Subcutaneous abdominal adipose tissue (tissue), 5 donors: ENCODE measurements around the gene XCL1.

Experiments
- H3K27ac ChIP-seq: one replicate; pipeline ENCODE4 v1.7.0; 2013; ENCODE audit warnings: low read depth, mild to moderate bottlenecking, inconsistent platforms, low read length, moderate library complexity
- H3K27me3 ChIP-seq, 5 donors: one replicate each; pipeline ENCODE4 v1.7.0; 2013; ENCODE audit warnings: low read length in 5 of 5, inconsistent platforms in 1 of 5; ENCODE audit not compliant: control insufficient read depth in 5 of 5, insufficient read depth in 4 of 5
- H3K36me3 ChIP-seq, 5 donors: one replicate each; pipeline ENCODE4 v1.7.0; 2013; ENCODE audit warnings: low read length in 5 of 5; ENCODE audit not compliant: control insufficient read depth in 5 of 5, insufficient read depth in 5 of 5
- H3K4me1 ChIP-seq, 5 donors: one replicate each; pipeline ENCODE4 v1.7.0; 2013; ENCODE audit warnings: low read length in 5 of 5, mild to moderate bottlenecking in 3 of 5, moderate library complexity in 1 of 5; ENCODE audit not compliant: control insufficient read depth in 5 of 5, insufficient read depth in 5 of 5
- H3K4me3 ChIP-seq, 5 donors: one replicate each; pipeline ENCODE4 v1.7.0; 2013; ENCODE audit warnings: low read length in 5 of 5, low read depth in 1 of 5
- H3K9ac ChIP-seq, 5 donors: one replicate each; pipeline ENCODE4 v1.7.0; 2013; ENCODE audit warnings: low read length in 5 of 5, mild to moderate bottlenecking in 4 of 5, moderate library complexity in 3 of 5
- H3K9me3 ChIP-seq, 5 donors: one replicate each; pipeline ENCODE4 v1.7.0; 2013; ENCODE audit warnings: low read length in 5 of 5; ENCODE audit not compliant: control insufficient read depth in 5 of 5
- donor health status: healthy.
- donor health status: healthy.
- donor health status: healthy.
- donor health status: healthy.
- donor health status: healthy.

The XCL1 gene

DNA sequence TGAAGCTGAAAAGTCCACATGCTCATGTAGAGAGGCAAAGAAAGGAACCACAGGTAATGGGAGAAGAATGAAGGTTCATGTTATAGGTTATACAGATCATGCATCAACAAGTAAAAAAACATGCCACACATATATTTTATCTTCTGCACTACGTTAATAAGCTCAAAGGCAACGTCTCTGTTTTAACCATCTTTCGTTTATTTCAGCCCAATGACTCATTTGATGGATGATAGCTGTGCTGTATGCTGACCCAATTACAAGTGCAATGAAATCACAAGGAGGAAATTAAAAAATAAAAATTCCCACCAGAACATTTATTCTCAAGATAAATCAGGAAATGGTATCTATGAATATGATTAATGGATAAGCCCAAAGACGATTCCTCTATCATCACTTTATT lies 24.6 kb downstream of the XCL1 start:
- Histone ChIP-seq H3K27me3 (peaks cover 0 to 3% (median 0%) of the 10 kb centered on the region in 5 donors), H3K4me1 (no peaks in the 10 kb centered on the region), H3K9me3 (no peaks in the 10 kb centered on the region), H3K36me3 (no peaks in the 10 kb centered on the region), H3K4me3 (no peak overlapping the region), H3K27ac (no peak overlapping the region), H3K9ac (no peak overlapping the region)

DNA sequence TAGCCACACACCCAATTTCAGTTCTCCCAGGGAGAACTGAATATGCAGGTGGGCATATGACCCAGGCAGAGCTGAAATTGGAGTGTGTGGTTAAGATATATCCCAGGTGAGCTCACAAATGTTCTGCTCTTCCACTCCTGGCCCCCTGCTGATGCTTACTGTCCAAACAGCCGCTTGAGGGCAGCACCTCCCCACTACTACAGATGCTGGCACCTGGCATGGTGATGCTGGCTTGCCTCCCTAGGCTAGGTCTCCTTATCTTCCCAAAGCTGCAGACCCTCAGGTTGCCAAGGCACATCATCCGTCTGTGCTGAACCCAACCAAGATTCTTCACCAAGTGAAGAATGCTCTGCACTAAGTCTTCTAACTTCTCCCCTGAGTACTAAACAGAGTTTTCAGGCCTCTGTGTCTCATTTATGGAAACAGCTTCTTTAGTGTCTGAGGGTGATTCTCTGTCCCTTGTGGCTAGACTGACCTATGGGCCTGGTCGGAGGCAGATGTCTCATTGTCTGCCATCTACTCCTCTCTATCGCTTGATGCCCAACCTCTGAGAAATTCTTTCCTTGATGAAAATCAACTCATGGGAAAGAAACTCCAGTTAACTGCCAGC lies 27.2 kb downstream of the XCL1 start:
- no peak overlapping the region for H3K27ac ChIP-seq
- no peaks in the 10 kb centered on the region for H3K4me1 ChIP-seq
- no peaks in the 10 kb centered on the region for H3K36me3 ChIP-seq
- H3K27me3 ChIP-seq: no peaks in the 10 kb centered on the region
- H3K9ac ChIP-seq: no peak overlapping the region
- no peaks in the 10 kb centered on the region for H3K9me3 ChIP-seq
- H3K4me3 ChIP-seq: no peak overlapping the region

DNA sequence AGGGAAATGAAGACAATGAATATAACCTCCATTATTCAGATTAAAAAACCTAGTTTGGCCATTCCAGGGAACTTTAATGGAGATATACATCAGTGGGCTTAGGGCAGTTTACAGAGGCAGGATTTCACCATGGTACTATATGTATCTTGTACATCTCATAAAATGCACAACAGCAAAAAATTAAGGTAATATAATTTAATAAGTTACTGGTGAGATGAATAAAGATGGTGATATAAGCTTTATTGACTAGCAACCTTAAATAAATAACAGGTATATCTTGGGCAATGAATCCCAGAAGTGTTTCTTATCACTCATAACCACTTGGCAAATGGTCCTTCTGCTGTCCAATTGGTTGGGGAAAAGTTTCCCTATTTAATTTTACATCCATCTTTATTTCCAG lies 29.0 kb downstream of the XCL1 start:
- no peak overlapping the region for H3K4me3 ChIP-seq
- no peak overlapping the region for H3K27ac ChIP-seq
- no peaks in the 10 kb centered on the region for H3K36me3 ChIP-seq
- no peak overlapping the region for H3K9ac ChIP-seq
- peaks cover 0 to 10% (median 9%) of the 10 kb centered on the region in 5 donors for H3K4me1 ChIP-seq
- no peaks in the 10 kb centered on the region for H3K9me3 ChIP-seq
- no peaks in the 10 kb centered on the region for H3K27me3 ChIP-seq

DNA sequence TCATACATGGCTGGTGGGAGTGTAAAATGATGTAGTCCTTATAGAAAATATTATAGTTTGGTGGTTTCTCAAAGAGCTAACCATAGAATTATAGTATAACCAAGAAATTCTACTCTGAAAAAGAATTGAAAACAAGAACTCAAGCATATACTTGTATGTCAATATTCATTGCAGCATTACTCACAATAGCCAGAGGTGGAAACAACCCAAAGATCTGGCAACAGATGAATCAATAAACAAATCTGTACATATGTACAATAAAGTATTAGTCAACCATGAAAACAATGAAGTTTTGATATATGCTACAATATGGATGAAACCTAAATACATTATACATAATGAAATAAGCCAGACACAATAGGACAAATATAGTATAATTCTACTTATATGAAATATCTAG lies 29.7 kb downstream of the XCL1 start:
- Histone ChIP-seq H3K9me3 (no peaks in the 10 kb centered on the region), H3K27me3 (no peaks in the 10 kb centered on the region), H3K36me3 (no peaks in the 10 kb centered on the region), H3K4me3 (no peak overlapping the region), H3K4me1 (peaks cover 0 to 10% (median 9%) of the 10 kb centered on the region in 5 donors), H3K9ac (no peak overlapping the region), H3K27ac (no peak overlapping the region)

DNA sequence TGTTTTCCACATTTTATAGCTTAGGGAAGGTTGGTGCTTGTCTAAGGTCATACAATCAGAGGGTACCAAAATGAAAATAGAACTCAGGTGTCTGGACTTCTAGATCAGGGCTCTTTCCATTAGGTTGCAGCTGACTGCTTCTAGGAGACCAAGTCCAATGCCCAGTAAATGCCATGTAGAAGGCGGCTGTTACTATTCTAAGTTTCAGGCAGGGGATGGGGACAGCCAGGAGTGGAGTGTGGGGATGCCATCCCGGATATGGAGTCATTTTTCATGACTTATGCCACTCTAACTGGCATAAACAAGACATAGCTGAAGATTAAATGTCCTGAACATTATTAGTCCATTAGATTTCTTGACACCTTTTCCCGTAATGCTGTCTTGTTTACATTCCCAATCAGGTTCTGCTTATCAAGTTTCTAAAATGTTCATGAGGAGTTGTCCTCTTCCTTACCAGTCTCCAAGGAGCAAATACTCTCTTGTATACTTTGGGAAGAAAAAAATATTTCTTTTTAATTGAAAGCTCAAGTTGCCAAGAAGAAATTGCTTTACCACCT lies 31.5 kb downstream of the XCL1 start:
- no peak overlapping the region for H3K9ac ChIP-seq
- H3K36me3 ChIP-seq: no peaks in the 10 kb centered on the region
- no peaks in the 10 kb centered on the region for H3K27me3 ChIP-seq
- no peaks in the 10 kb centered on the region for H3K9me3 ChIP-seq
- H3K4me1 ChIP-seq: peaks cover 0 to 11% (median 9%) of the 10 kb centered on the region in 5 donors
- H3K4me3 ChIP-seq: no peak overlapping the region
- H3K27ac ChIP-seq: no peak overlapping the region

DNA sequence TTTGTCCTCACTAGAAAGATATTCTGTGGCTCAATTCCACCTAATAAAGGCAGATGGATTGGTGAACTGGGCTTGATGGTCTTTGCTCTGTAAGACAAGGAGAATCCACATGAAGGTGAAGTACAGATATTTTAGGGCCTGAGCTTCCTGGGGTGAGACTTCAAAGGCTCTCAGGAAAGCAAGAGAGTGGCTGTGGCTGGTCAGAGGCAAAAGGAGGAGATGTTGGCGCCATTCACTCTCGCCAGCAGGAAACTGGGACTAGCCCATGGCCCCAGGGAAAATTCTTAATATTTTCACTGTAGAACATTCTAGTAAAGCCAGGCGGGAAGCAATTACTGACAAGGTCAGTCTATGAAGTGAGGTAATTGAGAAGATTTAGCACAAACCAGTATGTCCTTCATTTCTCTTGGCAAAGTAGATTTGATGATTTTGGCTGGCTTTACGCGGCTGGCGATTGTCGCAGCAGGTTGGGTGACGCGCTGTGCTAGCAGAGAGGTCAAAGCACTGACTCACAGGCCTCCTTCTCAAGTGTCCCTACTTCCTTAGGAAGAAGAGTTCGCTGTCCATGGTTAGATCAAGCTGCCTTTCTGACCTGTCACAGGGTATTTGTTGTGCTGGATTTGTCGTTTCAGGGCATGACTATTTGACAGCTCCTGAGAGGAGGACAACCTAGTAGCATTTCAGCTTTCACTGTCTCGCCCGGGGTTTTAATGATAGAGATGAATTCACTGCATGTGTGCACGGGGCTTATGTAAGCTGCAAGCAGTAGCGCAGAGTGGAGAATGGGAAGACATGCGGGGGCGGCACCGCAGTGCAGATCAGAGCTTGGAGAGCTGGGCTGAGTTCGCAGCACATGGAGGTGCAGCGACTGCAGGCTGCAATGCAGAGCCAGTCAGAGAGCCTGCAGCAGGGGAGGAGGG lies 32.7 kb downstream of the XCL1 start:
- peak overlapping the region in 2 of 5 donors; percentile 19 to 51 for H3K4me3 ChIP-seq
- H3K27ac ChIP-seq: no peak overlapping the region
- H3K4me1 ChIP-seq: peaks cover 0 to 22% (median 18%) of the 10 kb centered on the region in 5 donors
- H3K36me3 ChIP-seq: no peaks in the 10 kb centered on the region
- H3K9ac ChIP-seq: no peak overlapping the region
- no peaks in the 10 kb centered on the region for H3K27me3 ChIP-seq
- H3K9me3 ChIP-seq: no peaks in the 10 kb centered on the region

DNA sequence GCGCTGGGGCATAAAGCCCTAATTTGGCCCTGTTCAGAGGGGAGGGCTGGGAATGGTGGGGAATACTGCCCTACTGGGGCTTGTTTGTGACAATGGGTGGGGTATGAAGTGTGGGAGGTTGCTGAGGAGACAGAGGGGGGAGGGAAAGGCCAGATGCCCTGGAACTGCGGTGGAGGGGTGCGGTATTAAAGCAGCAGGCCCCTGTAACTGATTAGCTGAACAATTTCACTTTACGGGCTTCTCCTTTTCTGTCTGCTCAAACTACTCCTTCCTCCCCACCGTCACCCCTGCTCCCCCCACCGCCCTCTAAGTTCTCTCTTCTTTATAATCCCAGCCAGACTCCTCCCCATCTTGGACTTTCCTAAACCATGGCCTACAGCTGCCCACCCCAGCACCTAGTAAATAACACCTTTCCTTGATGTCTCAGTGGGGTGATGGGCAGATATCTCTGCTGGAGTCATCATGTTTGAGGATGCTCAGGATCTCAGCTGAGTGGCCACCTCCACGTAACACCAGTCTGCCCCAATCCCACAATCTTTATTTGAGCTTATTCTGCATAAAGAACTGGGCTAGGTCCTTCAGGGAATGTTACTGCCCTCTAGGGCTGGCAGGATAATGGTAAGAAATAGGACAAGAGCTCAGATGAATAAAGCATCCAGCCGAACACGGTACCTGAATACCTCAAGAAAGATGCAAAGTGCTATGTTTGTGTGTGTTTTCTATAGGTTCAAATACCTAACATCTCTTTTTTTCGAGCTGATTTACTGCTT lies 33.5 kb downstream of the XCL1 start:
- no peak overlapping the region for H3K9ac ChIP-seq
- H3K27me3 ChIP-seq: no peaks in the 10 kb centered on the region
- peaks cover 0 to 29% (median 26%) of the 10 kb centered on the region in 5 donors for H3K4me1 ChIP-seq
- no peaks in the 10 kb centered on the region for H3K36me3 ChIP-seq
- peak overlapping the region in 2 of 5 donors; percentile 19 to 51 for H3K4me3 ChIP-seq
- no peaks in the 10 kb centered on the region for H3K9me3 ChIP-seq
- no peak overlapping the region for H3K27ac ChIP-seq

DNA sequence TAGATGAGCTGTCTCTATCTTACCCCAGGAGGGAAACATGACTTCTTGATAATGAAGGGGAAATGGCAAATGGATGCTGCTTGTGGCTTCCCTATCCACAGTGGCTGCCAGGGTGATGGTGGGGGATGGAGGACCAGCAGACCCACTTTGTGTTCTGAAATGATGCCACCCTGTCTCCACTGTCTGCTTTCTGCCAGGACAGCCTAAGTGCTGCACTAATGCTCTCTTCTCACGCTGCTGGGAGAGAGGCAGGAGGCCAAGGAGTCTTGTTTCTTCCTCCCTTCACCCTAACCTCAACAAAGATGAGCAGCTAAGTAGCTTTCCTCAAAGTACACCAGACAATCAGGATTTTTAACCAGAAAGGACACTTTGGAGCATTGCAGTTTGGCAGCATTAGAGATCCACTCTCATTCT lies 36.6 kb downstream of the XCL1 start:
- Histone ChIP-seq H3K4me1 (peaks cover 0 to 31% (median 28%) of the 10 kb centered on the region in 5 donors), H3K9ac (no peak overlapping the region), H3K9me3 (no peaks in the 10 kb centered on the region), H3K4me3 (no peak overlapping the region), H3K36me3 (no peaks in the 10 kb centered on the region), H3K27me3 (no peaks in the 10 kb centered on the region), H3K27ac (no peak overlapping the region)

DNA sequence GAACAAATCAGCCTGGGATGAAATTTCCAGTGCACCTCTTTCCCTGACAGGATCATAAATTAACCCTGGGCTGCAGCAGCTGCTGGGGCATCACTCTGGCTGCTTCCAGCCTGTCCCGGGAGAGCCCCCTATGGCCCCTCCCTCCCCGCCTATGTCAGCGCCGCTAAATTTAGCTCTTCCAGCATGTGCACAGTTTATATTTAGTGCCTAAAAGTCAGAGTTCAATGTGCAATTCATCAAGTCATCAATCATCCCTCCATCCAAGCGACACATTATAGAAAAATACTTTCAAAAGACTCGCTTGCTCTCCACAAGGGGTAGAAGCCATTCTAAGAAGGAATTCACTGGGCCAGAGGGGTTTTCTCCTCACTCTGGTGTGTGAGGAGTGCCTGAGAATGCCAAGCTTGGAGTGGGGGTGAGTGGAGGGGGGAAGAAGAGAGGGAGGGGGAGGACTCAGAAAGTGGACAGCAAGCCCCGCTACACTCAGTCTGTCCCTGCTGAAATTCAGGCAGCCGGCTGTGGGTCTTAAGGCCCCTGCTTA lies 37.4 kb downstream of the XCL1 start:
- Histone ChIP-seq H3K27ac (no peak overlapping the region), H3K36me3 (no peaks in the 10 kb centered on the region), H3K27me3 (no peaks in the 10 kb centered on the region), H3K4me1 (peaks cover 0 to 31% (median 28%) of the 10 kb centered on the region in 5 donors), H3K9me3 (no peaks in the 10 kb centered on the region), H3K4me3 (no peak overlapping the region), H3K9ac (no peak overlapping the region)
